ENCODE results near the gene TCOF1.

Gene TCOF1

DNA sequence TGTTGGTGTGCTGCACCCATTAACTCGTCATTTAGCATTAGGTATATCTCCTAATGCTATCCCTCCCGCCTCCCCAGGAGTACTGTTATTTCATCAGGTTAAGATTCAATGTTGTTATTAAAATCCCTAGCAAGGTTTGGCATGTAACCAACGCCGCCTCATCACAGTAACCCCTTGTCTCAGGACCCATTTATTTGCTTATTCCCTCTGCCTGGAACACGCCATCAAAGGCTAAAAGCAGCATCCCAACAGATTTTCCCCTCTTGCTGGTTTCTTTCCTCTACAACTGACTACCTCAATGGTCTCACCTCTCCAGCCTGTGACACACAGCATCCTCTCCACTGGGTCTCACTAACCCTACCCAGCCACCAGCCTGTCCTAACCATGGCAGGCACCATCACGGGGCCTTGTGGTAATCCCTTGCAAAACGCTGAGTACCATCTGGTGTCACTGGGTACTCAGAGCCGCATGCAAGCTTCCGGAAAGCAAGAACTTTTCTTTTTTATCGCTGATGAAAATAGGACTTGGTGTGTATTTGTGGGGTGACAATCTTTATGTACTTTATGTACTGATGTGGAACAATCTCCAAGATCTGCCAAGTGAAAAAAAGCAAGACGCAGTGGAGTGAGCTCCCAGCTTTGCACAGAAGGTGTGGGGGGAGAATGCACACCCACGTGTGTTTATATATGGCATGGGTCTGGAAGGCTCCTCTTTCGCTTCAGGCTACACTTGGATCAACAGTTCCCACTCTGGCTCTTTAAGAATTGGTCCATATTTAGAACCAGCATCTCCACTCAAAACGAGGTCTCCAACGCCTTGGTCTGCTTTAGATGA, 86.0 kb downstream of the TCOF1 start:
- H3K27me3 ChIP-seq (ENCODE audit: insufficient read depth, poor library complexity, severe bottlenecking): no peaks in the 10 kb centered on the region
- H3K27ac ChIP-seq (replicated peaks): no peak overlapping the region; the same call in 1 of the 2 replicates
- TF ChIP-seq GABPA (IDR thresholded peaks at IDR 0.05; ENCODE audit: low read depth): no peak
- TF ChIP-seq POLR2AphosphoS5 (IDR thresholded peaks at IDR 0.05; ENCODE audit: low read depth): peak; percentile 95
- DNase-seq (ENCODE audit: low read depth in 1 of 2, low spot score in 1 of 2): peak in 1 of 2 experiments; percentile 48
- no peak overlapping the region for H3K4me3 ChIP-seq (replicated peaks; ENCODE audit: insufficient read depth, low read length)

DNA sequence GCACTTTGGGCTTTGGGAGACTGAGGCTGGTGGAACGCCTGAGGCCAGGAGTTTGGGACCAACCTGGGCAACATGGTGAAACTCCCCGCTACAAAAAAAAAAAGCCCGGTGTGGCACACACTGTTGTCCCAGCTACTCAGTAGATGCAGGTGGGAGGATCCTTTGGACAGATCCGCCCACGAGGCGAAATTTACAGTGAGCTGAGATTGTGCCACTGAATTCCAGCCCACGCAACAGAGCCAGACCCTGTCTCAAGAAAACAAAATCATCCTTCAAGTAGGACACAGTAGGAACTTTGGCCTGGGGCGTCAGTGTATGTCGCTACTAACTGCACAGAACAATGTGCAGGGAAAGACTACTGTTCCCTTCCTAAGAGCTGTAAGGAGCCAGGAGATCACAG, 87.3 kb downstream of the TCOF1 start:
- no peak overlapping the region for H3K27ac ChIP-seq (replicated peaks)
- no peaks in the 10 kb centered on the region for H3K27me3 ChIP-seq (ENCODE audit: insufficient read depth, poor library complexity, severe bottlenecking)
- H3K4me3 ChIP-seq (replicated peaks; ENCODE audit: insufficient read depth, low read length): no peak overlapping the region
- TF ChIP-seq, protein P1, sequence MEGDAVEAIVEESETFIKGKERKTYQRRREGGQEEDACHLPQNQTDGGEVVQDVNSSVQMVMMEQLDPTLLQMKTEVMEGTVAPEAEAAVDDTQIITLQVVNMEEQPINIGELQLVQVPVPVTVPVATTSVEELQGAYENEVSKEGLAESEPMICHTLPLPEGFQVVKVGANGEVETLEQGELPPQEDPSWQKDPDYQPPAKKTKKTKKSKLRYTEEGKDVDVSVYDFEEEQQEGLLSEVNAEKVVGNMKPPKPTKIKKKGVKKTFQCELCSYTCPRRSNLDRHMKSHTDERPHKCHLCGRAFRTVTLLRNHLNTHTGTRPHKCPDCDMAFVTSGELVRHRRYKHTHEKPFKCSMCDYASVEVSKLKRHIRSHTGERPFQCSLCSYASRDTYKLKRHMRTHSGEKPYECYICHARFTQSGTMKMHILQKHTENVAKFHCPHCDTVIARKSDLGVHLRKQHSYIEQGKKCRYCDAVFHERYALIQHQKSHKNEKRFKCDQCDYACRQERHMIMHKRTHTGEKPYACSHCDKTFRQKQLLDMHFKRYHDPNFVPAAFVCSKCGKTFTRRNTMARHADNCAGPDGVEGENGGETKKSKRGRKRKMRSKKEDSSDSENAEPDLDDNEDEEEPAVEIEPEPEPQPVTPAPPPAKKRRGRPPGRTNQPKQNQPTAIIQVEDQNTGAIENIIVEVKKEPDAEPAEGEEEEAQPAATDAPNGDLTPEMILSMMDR (IDR thresholded peaks at IDR 0.05; ENCODE audit: insufficient read depth, low read length): no peak
- no peak for TF ChIP-seq POLR2AphosphoS5 (IDR thresholded peaks at IDR 0.05; ENCODE audit: low read depth)
- no peak for TF ChIP-seq GABPA (IDR thresholded peaks at IDR 0.05; ENCODE audit: low read depth)
- TF ChIP-seq SPI1 (IDR thresholded peaks at IDR 0.05; ENCODE audit: borderline replicate concordance, low read depth): no peak
- TF ChIP-seq, protein P2, sequence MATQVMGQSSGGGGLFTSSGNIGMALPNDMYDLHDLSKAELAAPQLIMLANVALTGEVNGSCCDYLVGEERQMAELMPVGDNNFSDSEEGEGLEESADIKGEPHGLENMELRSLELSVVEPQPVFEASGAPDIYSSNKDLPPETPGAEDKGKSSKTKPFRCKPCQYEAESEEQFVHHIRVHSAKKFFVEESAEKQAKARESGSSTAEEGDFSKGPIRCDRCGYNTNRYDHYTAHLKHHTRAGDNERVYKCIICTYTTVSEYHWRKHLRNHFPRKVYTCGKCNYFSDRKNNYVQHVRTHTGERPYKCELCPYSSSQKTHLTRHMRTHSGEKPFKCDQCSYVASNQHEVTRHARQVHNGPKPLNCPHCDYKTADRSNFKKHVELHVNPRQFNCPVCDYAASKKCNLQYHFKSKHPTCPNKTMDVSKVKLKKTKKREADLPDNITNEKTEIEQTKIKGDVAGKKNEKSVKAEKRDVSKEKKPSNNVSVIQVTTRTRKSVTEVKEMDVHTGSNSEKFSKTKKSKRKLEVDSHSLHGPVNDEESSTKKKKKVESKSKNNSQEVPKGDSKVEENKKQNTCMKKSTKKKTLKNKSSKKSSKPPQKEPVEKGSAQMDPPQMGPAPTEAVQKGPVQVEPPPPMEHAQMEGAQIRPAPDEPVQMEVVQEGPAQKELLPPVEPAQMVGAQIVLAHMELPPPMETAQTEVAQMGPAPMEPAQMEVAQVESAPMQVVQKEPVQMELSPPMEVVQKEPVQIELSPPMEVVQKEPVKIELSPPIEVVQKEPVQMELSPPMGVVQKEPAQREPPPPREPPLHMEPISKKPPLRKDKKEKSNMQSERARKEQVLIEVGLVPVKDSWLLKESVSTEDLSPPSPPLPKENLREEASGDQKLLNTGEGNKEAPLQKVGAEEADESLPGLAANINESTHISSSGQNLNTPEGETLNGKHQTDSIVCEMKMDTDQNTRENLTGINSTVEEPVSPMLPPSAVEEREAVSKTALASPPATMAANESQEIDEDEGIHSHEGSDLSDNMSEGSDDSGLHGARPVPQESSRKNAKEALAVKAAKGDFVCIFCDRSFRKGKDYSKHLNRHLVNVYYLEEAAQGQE (IDR thresholded peaks at IDR 0.05; ENCODE audit: insufficient replicate concordance, low read depth): no peak
- no peak for DNase-seq (ENCODE audit: low read depth in 1 of 2, low spot score in 1 of 2)

DNA sequence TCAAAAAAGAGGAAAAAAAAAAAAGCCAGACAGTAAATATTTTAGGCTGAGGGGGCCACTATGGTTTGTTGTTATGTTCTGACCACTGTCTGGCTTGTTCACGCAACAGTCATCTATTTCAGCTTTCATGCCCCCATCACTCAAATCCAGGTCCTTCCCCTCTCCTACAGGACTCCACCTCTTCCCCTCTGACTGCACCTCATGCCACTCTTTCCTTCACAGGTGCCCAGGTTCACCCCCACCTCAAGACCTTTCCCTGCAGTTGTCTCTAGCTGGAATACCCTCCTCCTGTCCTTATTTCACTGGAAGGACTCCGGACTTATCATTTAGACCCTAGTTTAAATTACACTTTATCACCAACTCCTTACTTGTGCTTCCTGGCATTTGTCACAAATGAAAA, 88.6 kb downstream of the TCOF1 start:
- Histone ChIP-seq H3K27me3 (ENCODE audit: insufficient read depth, poor library complexity, severe bottlenecking) (no peaks in the 10 kb centered on the region), H3K27ac (replicated peaks) (no peak overlapping the region), H3K4me3 (replicated peaks; ENCODE audit: insufficient read depth, low read length) (no peak overlapping the region)
- TF ChIP-seq, protein P1 (IDR thresholded peaks at IDR 0.05; ENCODE audit: insufficient read depth, low read length): no peak
- peak; percentile 9; the same call in 1 of the 2 replicates for TF ChIP-seq POLR2AphosphoS5 (IDR thresholded peaks at IDR 0.05; ENCODE audit: low read depth)
- DNase-seq (ENCODE audit: low read depth in 1 of 2, low spot score in 1 of 2): no peak

DNA sequence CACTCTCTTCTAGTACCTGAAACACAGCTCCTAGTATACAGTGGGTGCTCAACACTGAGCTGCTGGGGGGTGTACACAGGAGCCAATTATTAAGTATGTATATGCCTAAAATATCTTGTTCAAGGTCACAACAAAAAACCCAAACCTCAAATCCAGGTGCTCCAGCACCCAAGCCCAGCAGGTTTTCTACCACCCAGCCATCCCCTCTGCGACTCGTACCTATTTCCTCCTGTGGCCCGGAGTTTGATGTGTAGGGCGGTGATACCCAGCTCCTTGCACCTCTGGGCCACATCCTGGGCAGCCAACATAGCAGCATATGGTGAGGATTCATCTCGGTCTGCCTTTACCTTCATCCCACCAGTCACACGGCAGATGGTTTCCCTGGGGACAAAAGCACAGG, 89.1 kb downstream of the TCOF1 start:
- Histone ChIP-seq H3K27ac (replicated peaks) (no peak overlapping the region; the same call in 1 of the 2 replicates), H3K27me3 (ENCODE audit: insufficient read depth, poor library complexity, severe bottlenecking) (no peaks in the 10 kb centered on the region), H3K4me3 (replicated peaks; ENCODE audit: insufficient read depth, low read length) (no peak overlapping the region)
- no peak for DNase-seq (ENCODE audit: low read depth in 1 of 2, low spot score in 1 of 2)
- TF ChIP-seq GABPA (IDR thresholded peaks at IDR 0.05; ENCODE audit: low read depth): no peak
- TF ChIP-seq, protein P1 (IDR thresholded peaks at IDR 0.05; ENCODE audit: insufficient read depth, low read length): no peak
- peak; percentile 37 for TF ChIP-seq POLR2AphosphoS5 (IDR thresholded peaks at IDR 0.05; ENCODE audit: low read depth)
- TF ChIP-seq, protein P2 (IDR thresholded peaks at IDR 0.05; ENCODE audit: insufficient replicate concordance, low read depth): no peak
- no peak for TF ChIP-seq SPI1 (IDR thresholded peaks at IDR 0.05; ENCODE audit: borderline replicate concordance, low read depth)
